HG02678 (cell line): Measurements from ENCODE around the gene NF1.
"Not testable (repeated sequence)": the region's sequence is repeated elsewhere in the genome, so short reads cannot be mapped to it uniquely, and the experiment has no call there.

Experiments used
- ATAC-seq: cut with Tn5 transposase; IDR thresholded peaks from one replicate; pipeline ENCODE4 v1.9.1; 2021; ENCODE audit warnings: mild to moderate bottlenecking, moderate library complexity; ENCODE audit not compliant: unreplicated experiment

Gene NF1

DNA sequence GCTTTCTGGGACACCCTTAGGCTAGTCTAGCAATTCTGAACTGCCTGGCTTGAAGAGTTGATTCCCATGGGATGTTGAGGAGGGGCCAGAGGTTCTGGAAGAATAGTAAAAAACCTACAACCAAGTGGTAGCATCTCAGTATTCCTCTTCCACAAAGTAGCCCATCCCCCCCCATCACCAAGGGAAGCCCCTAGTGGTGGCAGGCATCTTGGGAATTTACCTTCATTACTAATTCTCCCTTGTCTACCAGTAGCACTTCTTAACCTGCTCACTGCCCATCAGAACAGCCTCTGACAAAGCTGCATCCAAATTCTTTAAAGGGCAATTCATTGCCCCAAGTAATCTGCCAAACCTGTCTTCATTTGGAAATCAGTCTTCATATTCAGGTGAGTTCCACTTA lies 283.9 kb downstream of the NF1 start:
- ATAC-seq, result no peak

DNA sequence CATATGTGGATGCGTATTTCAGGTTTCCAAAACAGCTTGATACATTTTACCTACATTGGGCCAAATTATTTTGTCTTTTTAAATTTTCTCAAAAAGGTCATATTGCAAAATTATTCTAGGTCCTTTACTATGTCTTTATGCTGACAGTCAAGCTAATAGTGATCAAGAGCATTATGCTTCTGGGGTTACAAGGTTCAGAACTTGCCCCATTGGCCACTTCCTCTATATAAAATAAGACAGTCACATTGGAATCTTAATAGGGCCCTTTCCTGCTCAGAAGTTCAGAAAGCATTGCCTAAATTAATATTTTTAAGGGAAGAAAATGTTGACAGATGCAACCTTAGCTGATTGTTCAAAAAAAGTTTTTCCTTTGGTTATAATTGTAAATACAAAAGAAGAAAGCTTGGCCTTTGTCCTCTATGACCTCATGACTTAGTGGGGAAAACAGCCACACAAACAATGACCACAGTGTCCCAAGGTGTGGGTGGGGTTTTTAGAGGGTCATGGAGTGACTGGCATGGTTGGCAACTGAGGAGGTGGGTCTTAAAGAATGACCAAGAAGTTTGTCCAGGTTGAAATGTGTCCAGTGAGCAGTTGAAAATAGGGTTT lies 284.9 kb downstream of the NF1 start:
- ATAC-seq, result no peak

DNA sequence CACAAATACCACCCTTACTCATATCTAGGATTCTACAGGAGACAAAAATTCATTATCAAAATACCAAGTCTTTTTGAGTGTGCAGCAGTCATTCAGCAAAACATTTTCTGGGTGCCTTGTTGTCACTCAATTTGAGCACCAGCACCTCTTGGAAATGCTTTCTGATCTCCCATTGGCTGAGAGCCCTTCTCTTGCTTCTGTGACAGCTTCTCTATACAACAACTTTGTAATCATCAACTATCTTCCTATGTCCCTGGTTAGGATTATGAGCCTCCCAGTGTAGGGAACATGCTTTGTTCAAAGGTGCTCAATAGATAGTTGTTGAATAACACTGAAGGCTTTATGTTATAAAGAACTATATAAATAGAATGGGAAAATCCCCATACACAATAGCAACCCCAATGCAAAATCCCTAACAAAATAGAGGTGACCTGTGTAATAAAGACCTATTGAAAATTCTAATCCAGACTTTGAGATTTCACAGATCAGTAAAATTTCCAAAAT lies 286.4 kb downstream of the NF1 start:
- no peak for ATAC-seq

DNA sequence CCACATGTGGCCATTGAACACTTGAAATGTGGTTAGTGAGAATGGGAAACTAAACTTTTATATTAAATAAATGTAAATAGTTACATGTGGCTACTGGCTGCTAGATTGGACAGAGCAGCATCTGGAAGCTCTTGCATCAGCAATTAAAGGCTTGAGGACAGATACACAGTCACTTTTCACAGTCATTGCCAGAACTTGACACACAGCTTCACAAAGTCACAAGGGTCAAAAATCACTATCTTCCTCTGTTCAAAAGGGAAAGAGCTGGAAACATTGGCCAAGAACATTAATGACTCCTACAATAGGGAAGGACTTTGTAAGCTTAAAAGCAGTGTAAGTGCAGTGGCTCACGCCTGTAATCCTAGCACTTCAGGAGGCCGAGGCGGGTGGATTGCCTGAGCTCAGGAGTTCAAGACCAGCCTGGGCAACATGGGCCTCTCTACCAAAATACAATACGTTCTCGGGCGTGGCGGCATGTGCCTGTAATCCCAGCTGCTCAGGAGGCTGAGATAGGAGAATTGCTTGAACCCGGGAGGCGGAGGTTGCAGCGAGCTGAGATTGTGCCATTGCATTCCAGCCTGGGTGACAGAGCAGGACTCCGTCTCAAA lies 288.0 kb downstream of the NF1 start:
- not testable (repeated sequence) for ATAC-seq

DNA sequence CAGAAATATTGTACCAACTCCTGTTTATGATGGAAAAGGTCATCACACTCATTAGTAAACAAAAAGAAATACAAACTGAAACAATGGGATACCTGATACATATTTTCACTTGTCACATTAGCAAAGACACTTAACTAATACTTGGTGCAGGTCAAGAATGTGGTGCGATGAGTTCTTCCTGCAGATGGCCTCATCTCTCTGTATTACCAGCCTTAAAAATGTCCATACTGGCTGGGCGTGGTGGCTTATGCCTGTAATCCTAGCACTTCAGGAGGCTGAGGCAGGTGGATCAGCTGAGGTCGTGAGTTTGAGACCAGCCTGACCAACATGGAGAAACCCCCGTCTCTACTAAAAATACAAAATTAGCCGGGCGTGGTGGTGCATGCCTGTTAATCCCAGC lies 288.7 kb downstream of the NF1 start:
- not testable (repeated sequence) for ATAC-seq

DNA sequence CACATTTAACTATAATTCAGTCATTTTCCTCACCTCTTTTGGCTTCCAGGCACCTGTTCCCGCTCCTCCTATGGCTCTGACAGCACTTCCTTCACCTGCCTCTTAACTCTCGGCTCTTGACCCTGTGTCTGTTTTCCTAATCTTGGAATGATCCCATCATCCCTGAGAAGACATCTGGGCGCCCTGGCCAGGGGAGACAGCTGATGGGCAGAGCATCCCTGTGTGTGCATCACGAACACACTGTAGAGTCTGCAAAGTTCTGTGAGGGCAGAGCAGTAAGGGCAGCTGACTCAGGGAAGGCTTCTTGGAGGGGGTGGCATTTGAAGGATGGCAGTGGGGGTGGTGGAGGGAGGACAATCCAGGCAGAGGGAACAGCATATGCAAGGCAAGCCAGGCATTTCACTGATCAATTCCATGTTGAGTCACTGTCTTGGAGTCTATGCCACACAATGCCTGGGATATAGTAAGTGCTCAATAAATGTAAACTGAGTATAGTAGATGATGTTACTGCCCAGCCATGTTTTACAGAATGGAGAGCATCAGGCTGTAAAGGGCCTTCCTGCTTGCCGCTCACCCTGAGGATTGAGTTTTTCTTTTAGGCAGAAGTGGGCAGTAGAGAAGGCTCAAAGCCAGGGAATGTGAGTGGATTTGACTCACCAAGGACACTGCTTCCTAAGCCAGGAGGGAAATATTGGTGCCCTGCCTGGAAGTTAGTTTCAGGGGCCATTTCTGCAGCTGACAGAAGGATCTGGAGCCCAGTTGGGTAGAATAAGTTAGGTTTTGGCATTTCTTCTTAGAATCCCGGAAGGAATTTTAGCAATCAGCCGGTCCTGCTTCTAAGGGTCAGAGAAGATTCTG lies 290.9 kb downstream of the NF1 start:
- ATAC-seq, result no peak

DNA sequence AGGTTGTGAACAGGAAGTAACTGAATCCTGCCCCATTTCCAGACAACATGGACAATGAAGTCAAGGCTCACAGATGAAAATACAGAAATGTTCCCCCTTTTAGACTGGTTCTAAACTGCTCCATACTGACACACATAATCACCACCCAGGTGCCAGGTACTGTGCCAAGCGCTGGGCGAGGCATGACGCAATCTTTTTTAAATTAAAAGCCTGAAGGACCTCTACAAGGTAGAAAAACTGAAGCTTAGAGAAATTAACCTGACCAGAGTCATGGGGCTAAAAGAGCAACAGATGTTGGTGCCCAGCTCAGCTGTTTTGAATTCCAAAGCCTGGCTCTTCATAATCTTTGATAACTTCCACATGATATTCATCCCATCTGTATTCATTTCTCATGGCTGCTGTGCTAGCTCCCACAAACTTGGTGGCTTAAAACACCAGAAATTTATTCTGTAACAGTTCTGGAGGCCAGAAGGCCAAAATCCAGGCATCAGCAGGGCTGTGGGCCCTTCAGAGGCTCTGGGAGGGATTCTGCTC lies 291.8 kb downstream of the NF1 start:
- no peak for ATAC-seq

DNA sequence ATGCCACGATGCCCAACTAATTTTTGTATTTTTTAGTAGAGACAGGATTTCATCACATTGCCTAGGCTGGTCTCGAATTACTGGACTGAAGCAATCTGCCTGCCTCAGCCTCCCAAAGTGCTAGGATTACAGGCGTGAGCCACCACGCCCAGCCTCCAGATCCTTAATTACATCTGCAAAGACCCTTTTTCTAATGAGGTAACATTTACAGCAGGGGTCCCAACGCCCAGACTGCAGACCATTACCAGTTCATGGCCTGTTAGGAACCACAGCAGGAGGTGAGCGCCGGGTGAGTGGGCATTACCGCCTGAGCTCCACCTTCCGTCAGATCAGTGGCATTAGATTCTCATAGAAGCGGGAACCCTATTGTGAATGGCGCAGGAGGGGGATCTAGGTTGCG lies 292.7 kb downstream of the NF1 start:
- no peak for ATAC-seq

DNA sequence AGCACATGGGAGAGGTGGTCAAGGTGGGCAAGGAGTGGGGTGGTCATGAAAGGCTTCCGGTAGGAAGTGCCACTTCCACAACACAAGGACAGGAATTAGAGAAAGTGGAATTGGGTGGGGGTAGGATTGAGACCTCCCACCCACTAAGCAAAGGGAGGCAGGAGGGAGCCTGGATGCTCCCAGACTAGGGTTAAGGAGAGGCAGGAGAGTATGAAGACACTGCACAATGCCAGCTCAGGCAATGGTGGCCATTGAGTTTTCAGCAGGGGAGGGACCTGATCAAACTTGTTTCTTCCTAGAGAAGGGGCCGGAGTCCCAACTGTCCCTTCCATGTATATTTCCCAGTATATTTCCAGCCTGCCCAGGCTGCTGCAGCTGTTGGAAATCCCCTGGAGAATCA lies 293.6 kb downstream of the NF1 start:
- no peak for ATAC-seq

DNA sequence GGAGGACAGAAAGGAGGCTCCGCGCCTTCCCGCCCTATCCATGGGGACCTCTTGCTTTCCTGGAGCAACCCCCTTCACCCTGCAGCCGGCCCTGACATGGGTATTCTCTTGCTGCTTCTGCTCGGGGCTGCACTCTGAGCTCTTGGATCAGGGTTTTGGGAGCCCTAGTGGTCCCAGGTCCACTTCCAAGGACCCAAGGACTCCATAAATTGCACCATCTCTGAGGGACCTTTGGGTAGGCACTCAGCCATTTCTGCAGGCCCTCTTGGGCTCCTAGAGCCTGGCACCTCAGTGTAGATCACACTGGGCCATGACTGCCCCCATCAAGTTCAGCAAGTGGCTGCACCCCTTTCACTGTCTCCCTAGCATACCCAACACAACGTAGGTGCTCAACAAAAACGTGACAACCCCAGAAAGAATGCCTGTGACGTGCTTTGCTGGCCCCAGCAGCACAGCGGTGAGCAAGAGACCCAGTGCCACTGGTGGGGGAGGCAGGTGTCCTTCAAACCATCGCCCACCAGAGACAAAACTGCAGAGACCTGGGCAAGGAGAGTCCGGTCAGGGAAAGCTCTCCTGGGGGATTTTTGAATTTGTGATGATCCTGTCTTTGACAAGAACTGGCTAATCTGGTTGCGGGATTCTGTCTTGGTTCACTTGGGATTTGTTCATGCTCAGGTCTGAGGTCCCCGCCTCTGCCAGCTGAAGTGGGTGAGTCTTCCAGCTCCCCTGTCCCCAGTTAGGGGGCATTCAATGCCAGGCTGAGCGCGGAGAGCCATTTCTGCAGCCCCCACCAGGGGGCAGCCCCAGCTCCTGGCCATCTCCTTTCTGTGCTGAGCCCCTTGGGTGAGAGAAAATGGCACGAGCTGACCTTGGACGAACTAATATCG lies 294.2 kb downstream of the NF1 start:
- no peak for ATAC-seq

DNA sequence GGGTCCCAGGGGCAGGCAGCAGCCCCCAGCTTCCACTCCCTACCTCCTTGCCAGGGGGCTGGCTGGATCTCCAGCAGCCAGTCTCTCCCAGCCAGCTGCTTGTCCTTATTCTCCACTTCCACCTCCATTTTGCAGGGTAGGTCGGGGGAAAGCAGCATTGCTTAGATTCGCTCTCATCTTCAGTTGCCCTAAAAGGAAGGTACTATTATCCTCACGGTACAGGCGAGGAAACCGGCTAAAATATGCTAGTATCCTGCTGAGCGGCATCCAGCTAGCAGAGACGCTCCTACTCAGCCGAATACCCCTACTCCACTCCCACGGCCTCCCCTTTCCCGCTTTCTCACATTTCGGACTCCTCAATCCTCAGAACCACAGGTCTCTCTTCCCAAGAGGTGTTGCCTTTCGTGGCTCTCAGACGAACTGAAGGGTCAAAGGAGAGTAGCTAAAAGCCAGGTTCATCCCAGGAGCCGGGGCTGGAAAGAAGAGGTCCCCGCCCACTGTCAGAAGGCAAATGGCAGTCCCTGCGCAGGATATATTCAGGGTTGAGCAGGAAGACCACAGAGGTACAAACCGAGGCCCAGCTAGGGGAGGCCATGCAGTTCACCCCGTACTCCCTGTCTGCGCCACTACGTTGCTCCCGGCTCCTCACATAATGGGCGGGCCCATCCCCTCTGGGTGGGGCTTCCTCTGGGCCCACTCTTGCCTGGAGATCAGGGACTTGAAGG lies 295.0 kb downstream of the NF1 start:
- no peak for ATAC-seq

DNA sequence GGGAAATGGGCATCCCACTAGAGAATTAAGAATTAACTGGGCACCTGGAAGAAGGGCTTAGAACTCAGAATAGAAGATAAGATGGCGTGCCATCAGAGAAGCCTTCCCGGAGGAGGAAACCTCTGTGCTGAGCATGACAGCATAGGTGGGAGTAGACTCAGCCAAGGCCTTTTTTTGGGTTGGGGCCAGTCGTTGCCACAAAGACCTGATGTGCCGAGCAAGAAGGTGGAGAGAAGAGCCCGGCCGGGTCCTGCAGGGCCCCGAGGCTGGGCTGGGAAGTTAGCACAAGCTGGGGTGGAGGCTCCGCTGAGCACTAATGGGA lies 295.6 kb downstream of the NF1 start:
- ATAC-seq, result no peak

DNA sequence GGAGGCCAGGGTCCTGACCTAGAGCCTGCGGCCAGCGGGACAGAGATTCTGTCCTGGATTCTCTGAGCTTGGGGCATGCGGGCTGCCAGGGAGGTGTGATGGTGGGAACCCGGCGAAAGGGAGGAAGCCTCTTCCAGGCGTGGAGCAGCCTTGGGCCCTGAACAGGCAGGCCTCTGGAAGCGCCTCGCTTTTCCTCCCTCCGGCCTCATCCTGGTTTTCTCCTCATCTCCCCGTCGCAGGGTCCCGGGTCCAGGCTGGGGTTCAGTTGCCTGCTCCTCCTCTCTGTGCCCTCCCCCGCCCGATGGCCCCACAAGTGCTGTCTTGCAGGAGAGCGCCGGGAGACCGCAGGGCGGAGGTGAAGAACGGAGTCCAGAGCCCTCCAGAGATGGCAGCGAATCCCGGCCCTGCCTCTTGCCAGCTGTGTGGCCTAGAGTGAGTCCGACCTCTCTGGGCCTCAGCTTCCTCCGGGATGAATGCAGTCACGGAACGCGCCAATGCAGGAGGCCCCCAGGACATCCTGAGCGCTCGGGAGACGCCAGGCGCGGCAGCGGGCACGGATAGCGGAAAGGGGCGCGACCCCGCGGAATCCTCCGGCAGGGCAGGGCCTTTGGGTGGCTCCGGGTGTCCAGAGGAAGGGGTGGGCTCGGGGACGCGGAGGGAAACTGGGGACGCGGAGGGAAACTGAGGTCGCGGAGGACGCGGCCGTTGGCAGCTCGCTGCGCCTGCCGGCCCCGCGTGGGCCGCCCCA lies 296.1 kb downstream of the NF1 start:
- no peak for ATAC-seq

DNA sequence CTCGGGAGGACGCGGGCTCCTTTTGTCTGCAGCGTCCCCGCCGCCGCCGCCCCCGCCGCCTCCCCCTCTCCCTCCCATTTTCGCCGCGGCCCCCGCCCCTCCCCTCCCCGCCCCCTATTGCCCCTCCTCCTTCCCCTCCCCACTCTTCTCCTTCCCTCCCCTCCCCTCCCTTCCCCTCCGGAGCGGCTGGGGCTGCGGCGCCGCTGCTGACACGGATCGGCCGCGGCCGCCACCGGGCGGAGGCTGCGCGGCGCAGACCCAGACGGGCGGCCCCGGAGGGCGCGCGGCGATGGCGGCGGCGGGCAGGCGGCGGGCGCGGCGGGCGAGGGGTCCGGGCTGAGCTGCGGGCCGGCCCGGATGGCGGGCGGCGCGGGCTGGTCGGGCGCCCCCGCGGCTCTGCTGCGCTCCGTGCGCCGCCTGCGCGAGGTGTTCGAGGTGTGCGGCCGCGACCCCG lies 296.7 kb downstream of the NF1 start, which contains the start of gene RAB11FIP4:
TSS of gene RAB11FIP4 (plus strand) at position 180 of the 454 bp plus-strand sequence. CDS start at position 358, 178 bp downstream.
- ATAC-seq, result no peak

DNA sequence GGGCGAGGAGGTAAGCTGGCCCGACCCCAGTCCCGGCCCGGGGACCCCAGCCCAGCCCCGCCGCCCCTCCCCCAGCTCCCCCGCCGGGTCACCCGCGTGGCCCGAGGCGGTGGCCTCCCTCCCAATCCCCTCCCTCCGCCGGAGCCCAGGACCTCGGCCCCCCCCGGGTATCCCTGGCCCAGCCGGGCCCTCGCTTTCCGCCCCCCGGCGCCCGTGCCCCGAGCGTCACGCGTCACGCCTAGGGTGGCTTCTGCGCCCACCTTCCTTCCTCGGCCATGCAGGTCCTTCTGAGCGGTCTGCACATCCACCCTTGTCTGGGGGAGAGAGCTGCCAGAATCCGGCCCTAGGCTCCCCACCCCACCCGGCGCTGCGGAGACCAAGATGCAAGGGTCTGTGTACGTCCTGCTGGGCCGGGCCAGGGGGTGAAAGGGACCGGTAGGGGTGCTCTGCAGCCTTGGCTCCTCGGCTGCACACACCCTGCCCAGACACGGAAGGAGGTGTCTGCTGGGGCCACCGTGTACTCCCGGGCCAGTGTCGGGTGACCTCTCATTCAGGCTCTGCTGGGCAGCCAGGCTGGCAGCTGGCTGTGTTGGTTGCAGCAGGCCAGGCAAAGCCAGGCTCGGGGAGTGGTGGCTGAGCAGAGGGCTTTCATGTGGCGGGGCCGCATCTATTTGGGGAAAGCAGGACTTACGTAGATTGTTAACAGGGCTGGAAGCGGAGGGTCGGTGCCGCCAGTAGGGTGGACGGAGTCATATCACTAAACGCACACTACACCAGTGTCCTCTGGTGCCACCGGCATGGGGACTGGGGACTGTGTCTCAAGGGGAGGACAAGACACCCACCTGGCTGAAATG lies 297.5 kb downstream of the NF1 start:
- ATAC-seq, result no peak

DNA sequence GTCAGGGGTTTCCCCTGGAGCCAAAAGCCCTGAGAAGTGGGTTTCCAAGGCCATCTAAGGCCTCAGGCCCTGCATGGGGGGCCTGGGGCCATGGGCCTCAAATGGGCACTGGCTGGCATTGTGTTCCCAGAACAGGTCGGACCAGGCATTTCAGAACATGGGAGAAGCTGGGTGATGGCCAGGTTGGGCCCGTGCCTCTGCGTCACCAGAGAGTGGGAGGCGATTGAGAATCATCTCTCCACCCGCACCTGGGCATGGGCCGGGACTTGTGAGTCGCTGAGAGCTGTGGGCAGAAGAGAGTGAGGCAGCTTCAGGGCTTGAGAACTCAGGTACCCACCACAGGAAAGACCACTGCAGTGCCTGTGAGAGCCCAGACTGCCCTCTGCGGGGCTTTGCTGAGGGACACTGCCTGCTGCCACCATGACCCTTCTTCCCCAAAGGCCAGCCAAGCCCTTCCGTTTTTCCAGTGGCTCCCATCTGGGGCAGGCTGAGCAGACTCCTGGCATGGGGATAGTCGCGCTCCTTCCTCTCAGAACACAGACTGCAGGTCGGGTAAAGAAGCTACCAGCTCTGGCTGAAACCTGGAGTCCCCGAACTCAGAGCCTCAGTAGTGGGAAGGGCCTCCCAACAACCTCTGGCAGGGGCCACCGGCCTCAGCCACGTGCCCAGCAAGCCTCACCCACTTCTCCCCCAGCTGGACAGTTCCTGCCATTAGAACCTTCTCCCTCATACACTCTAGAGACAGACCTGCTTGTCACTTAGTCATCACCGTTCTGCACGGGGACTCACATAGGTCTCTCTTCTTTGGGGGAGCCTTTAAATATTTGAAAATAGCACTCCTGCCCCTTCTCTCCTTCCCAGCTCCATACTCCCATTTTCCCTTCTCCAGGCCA lies 298.3 kb downstream of the NF1 start:
- no peak for ATAC-seq

DNA sequence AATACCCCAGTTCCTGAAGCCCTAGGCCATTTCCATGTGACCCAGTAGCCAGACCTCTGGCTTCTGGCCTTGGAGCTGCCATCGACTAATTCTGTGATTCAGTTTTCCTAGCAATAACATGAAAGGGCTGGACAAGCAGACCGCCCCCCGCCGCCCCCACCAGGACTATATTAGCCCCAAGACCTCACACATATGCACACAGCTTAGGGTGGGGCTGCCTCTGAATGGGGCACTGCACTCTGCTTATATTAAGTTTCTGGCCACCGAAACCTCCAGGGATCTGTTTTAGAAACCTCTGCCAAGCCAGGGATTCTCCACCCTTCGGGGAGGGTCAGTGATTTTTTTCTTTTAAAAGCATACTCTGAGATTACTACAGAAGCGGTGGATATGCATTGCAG lies 299.0 kb downstream of the NF1 start:
- no peak for ATAC-seq
